Measurements from ENCODE around the gene CIROP.
A peak's percentile ranks its signal among the peaks of the same experiment; 100 is the strongest.
"Not testable (repeated sequence)": the region's sequence is repeated elsewhere in the genome, so short reads cannot be mapped to it uniquely, and the experiment has no call there.

Gene CIROP

DNA sequence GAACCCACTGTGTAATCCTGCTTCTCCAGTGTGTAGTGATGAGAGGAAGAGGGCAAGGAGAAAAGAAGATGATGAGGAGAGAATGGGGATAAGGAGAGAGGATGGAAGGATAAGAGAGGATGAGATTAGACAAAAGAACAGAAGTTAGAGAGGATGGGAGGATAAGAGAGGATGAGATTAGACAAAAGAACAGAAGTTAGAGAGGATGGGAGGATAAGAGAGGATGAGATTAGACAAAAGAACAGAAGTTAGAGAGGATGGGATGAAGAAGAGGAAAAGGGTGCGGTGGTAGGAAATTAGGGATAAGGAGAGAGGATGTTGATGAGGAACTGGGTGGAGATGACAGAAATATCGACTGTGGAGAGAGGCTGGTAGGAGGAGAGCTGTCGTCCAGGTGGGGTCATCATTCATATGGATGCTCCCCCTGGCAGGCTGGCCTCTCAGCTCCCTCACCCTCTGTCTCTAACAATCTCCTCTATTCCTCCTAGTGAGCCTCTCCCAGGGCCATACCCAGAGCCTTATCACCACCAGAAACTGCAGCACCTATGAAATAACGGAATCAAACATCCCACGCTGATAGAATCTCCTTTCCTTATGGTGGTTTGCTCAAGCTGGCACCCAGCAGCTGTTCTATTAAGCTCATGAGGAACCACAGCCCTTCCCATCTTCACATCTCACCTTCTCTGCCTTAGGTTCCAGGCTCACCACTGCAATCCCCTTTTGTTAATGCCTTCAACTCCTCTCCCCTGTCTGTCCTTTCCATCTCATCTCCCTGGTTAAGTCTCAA lies 6.0 kb upstream of the CIROP start:
- H3K27me3 ChIP-seq (ENCODE audit: insufficient read depth, low read length) = peaks cover 25% of the 10 kb centered on the region
- H3K36me3 ChIP-seq (ENCODE audit: insufficient read depth, low read depth, low read length) = no peaks in the 10 kb centered on the region

DNA sequence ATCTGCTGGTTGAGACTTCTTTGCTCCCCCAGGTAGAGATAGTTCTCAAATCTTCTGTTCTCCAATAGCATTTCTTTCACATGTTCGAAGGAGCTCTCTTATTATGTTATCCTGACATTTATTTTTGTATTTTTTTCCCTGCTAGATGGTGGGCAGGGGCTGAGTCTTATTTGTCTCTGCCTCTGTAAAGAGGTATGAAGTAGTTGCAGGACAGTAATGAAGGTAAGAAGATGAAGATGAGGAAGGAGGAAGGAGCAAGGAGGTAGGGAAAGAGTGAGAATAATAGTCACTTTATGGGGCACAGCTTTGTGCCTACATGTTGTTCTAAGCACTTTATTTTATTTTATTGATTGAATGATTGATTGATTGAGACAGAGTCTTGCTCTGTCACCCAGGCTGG lies 5.0 kb upstream of the CIROP start:
- H3K9me3 ChIP-seq (ENCODE audit: insufficient read depth, low read depth, low read length) = 0 out of 2 replicates have a peak, but pooled peaks cover 5% of the 10 kb centered on the region
- peaks cover 25% of the 10 kb centered on the region for H3K27me3 ChIP-seq (ENCODE audit: insufficient read depth, low read length)
- no peak overlapping the region for H3K4me3 ChIP-seq (ENCODE audit: low read length)
- H3K36me3 ChIP-seq (ENCODE audit: insufficient read depth, low read depth, low read length) = no peaks in the 10 kb centered on the region
- H3K9ac ChIP-seq (ENCODE audit: low read depth, low read length) = no peak overlapping the region
- no peak overlapping the region for H3K27ac ChIP-seq (ENCODE audit: low read length)
- peaks cover 16% of the 10 kb centered on the region; the same call in 1 of the 2 replicates for H3K4me1 ChIP-seq (ENCODE audit: insufficient read depth, low read length)

More for the DNA sequence above, 6.0 kb upstream of the CIROP start:
- H3K4me3 ChIP-seq (ENCODE audit: low read length) = no peak overlapping the region
- H3K9me3 ChIP-seq (ENCODE audit: insufficient read depth, low read depth, low read length) = 0 out of 2 replicates have a peak, but pooled peaks cover 5% of the 10 kb centered on the region
- H3K4me1 ChIP-seq (ENCODE audit: insufficient read depth, low read length) = peaks cover 14% of the 10 kb centered on the region; the same call in 1 of the 2 replicates
- no peak overlapping the region for H3K9ac ChIP-seq (ENCODE audit: low read depth, low read length)
- no peak overlapping the region for H3K27ac ChIP-seq (ENCODE audit: low read length)

DNA sequence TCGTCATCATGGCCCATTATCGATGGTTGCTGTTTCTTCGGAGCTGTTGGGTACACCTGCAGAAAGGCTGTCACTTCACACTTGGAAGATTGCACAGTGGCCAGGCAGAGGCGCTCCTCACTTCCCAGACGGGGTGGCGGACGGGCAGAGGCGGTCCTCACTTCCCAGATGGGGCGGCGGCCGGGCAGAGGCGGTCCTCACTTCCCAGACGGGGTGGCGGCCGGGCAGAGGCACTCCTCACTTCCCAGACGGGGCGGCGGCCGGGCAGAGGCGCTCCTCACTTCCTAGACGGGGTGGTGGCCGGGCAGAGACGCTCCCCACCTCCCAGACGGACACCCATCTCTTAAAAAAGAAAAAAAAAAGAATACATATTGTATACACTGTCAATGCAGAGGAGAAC lies 3.4 kb upstream of the CIROP start:
- not testable (repeated sequence) for H3K36me3 ChIP-seq (ENCODE audit: insufficient read depth, low read depth, low read length); H3K4me3 ChIP-seq (ENCODE audit: low read length); H3K27ac ChIP-seq (ENCODE audit: low read length); H3K9ac ChIP-seq (ENCODE audit: low read depth, low read length); H3K9me3 ChIP-seq (ENCODE audit: insufficient read depth, low read depth, low read length)
- Histone ChIP-seq H3K27me3 (ENCODE audit: insufficient read depth, low read length) (peaks cover 19% of the 10 kb centered on the region), H3K4me1 (ENCODE audit: insufficient read depth, low read length) (peaks cover 13% of the 10 kb centered on the region; the same call in 1 of the 2 replicates)

DNA sequence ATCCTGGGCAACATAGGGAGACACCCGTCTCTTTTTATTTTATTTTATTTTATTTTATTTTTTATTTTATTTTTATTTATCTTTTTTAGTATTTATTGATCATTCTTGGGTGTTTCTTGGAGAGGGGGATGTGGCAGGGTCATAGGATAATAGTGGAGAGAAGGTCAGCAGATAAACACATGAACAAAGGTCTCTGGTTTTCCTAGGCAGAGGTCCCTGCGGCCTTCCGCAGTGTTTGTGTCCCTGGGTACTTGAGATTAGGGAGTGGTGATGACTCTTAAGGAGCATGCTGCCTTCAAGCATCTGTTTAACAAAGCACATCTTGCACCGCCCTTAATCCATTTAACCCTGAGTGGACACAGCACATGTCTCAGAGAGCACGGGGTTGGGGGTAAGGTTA lies 2.8 kb upstream of the CIROP start:
- peaks cover 19% of the 10 kb centered on the region for H3K27me3 ChIP-seq (ENCODE audit: insufficient read depth, low read length)
- H3K9ac ChIP-seq (ENCODE audit: low read depth, low read length); H3K9me3 ChIP-seq (ENCODE audit: insufficient read depth, low read depth, low read length): not testable (repeated sequence)

DNA sequence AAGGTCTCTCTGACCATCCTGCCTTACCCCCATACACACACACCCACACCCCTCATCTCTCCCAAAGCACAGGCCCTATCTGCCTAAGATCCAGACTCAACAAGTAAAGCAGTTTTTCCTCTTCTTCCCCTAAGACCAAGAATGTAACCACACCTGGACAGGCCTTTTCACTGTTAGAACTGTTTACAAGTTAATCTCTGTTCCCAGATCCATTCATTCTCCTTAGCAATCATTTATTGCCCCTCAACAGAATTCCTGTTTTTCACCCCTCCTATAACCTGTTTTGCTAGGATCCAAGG lies 1.9 kb upstream of the CIROP start:
- Histone ChIP-seq H3K4me3 (ENCODE audit: low read length) (no peak overlapping the region), H3K9ac (ENCODE audit: low read depth, low read length) (no peak overlapping the region), H3K27ac (ENCODE audit: low read length) (no peak overlapping the region), H3K4me1 (ENCODE audit: insufficient read depth, low read length) (peaks cover 13% of the 10 kb centered on the region; the same call in 1 of the 2 replicates), H3K36me3 (ENCODE audit: insufficient read depth, low read depth, low read length) (no peaks in the 10 kb centered on the region), H3K9me3 (ENCODE audit: insufficient read depth, low read depth, low read length) (0 out of 2 replicates have a peak, but pooled peaks cover 5% of the 10 kb centered on the region), H3K27me3 (ENCODE audit: insufficient read depth, low read length) (peaks cover 11% of the 10 kb centered on the region)

More for the DNA sequence above, 2.8 kb upstream of the CIROP start:
- not testable (repeated sequence) for H3K27ac ChIP-seq (ENCODE audit: low read length); H3K36me3 ChIP-seq (ENCODE audit: insufficient read depth, low read depth, low read length); H3K4me3 ChIP-seq (ENCODE audit: low read length)
- peaks cover 13% of the 10 kb centered on the region; the same call in 1 of the 2 replicates for H3K4me1 ChIP-seq (ENCODE audit: insufficient read depth, low read length)

DNA sequence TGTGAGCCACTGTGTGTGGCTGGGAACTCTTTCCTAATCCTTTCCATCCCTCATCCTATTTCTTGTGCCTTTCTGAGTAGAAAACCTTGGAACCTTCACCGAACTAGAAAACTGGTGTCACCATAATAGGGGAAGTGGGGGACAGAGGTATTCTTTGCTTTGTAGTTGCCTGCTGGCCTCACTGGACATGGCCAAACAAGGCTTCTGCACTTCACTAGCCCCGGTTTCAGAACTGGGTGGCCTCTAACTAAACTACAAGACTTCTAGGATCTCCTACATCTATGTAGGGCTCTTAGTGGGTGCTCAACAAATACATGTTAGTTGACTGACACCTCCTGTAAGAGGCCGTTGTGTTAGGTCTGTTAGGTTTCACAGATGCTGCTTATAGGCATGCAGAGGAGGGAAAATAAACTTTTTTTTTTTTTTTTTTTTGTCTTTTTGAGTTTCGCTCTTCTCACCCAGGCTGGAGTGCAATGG lies 597 bp upstream of the CIROP start:
- no peaks in the 10 kb centered on the region for H3K36me3 ChIP-seq (ENCODE audit: insufficient read depth, low read depth, low read length)
- H3K9ac ChIP-seq (ENCODE audit: low read depth, low read length) = peak overlapping the region; percentile 24; the same call in 1 of the 2 replicates
- peaks cover 13% of the 10 kb centered on the region; the same call in 1 of the 2 replicates for H3K4me1 ChIP-seq (ENCODE audit: insufficient read depth, low read length)
- H3K9me3 ChIP-seq (ENCODE audit: insufficient read depth, low read depth, low read length) = 0 out of 2 replicates have a peak, but pooled peaks cover 5% of the 10 kb centered on the region
- H3K27me3 ChIP-seq (ENCODE audit: insufficient read depth, low read length) = peaks cover 1% of the 10 kb centered on the region
- no peak overlapping the region for H3K4me3 ChIP-seq (ENCODE audit: low read length)
- no peak overlapping the region for H3K27ac ChIP-seq (ENCODE audit: low read length)

DNA sequence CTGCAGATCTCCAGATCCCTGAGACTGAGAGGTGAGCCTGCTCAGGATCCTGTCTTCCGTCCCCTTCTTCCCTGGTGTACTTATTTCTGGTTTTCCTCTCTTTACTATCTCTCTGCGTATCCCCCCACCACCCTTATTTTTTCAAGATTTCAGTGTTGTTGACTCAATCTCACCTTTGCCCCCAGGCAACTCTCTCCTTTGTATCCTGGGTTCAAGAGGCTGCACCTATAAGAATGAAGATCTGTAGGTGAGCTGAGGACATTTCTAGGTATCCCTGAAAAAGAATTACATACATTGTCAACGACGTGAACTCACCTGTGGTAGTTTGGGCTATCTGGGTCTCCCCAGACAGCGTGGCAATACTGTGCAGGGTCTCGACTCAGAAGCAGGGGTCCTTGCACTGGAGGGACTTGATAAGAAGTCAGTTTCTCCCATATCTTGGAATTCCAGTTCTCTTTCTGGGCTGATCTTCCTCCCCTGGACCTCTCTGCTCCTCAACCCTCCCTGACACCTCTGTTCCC lies 659 bp downstream of the CIROP start:
- Histone ChIP-seq H3K27ac (ENCODE audit: low read length) (no peak overlapping the region), H3K4me3 (ENCODE audit: low read length) (no peak overlapping the region), H3K36me3 (ENCODE audit: insufficient read depth, low read depth, low read length) (peaks cover 2% of the 10 kb centered on the region), H3K4me1 (ENCODE audit: insufficient read depth, low read length) (peaks cover 13% of the 10 kb centered on the region; the same call in 1 of the 2 replicates), H3K27me3 (ENCODE audit: insufficient read depth, low read length) (no peaks in the 10 kb centered on the region; the same call in 1 of the 2 replicates), H3K9me3 (ENCODE audit: insufficient read depth, low read depth, low read length) (0 out of 2 replicates have a peak, but pooled peaks cover 5% of the 10 kb centered on the region), H3K9ac (ENCODE audit: low read depth, low read length) (no peak overlapping the region)

DNA sequence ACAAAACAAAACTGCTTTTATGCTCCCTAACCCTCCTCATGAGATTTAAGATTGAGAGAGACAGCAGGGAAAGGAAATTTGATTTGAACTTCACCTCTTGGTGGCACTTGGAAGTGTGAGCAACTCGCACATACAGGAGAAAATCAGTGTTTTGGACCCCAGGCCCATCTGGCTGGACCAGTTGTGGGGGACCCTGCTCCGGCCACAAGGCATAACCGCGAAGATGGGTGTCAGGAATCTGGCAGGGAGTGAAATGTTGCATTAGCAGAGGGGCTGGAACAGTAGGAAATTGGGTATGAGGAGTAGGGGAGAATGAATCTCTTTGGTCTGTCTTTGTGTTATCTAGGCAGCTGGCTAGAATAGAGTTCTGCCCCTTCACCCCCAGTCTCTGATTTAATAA lies 1.2 kb downstream of the CIROP start:
- no peak overlapping the region for H3K4me3 ChIP-seq (ENCODE audit: low read length)
- 0 out of 2 replicates have a peak, but pooled peaks cover 1% of the 10 kb centered on the region for H3K9me3 ChIP-seq (ENCODE audit: insufficient read depth, low read depth, low read length)
- H3K27me3 ChIP-seq (ENCODE audit: insufficient read depth, low read length) = no peaks in the 10 kb centered on the region; the same call in 1 of the 2 replicates
- peaks cover 7% of the 10 kb centered on the region for H3K36me3 ChIP-seq (ENCODE audit: insufficient read depth, low read depth, low read length)
- no peak overlapping the region for H3K9ac ChIP-seq (ENCODE audit: low read depth, low read length)
- H3K4me1 ChIP-seq (ENCODE audit: insufficient read depth, low read length) = peaks cover 13% of the 10 kb centered on the region; the same call in 1 of the 2 replicates
- no peak overlapping the region for H3K27ac ChIP-seq (ENCODE audit: low read length)

DNA sequence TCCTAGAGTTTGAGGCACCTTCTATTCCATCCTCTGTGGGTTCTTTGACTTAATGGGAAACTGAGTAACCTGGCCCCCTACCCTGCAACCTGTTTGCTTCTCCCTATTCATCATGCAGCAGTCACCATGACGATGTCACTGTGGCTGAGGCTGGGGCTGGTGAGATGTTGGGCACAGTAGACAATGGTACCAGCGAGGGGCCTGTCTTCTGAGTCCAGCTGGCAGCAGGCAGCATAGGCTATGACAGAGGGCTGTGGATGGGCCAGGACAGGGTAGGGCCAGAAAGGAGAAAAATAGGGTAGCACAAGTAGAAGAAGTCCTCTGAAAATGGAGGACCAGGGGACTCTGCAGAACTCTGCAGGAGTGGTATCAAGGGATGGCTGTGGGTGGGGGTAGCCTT lies 2.0 kb downstream of the CIROP start:
- no peak overlapping the region for H3K9ac ChIP-seq (ENCODE audit: low read depth, low read length)
- H3K9me3 ChIP-seq (ENCODE audit: insufficient read depth, low read depth, low read length) = no peaks in the 10 kb centered on the region
- no peak overlapping the region for H3K4me3 ChIP-seq (ENCODE audit: low read length)
- H3K4me1 ChIP-seq (ENCODE audit: insufficient read depth, low read length) = peaks cover 13% of the 10 kb centered on the region; the same call in 1 of the 2 replicates
- no peaks in the 10 kb centered on the region; the same call in 1 of the 2 replicates for H3K27me3 ChIP-seq (ENCODE audit: insufficient read depth, low read length)
- no peak overlapping the region for H3K27ac ChIP-seq (ENCODE audit: low read length)
- peaks cover 15% of the 10 kb centered on the region for H3K36me3 ChIP-seq (ENCODE audit: insufficient read depth, low read depth, low read length)

DNA sequence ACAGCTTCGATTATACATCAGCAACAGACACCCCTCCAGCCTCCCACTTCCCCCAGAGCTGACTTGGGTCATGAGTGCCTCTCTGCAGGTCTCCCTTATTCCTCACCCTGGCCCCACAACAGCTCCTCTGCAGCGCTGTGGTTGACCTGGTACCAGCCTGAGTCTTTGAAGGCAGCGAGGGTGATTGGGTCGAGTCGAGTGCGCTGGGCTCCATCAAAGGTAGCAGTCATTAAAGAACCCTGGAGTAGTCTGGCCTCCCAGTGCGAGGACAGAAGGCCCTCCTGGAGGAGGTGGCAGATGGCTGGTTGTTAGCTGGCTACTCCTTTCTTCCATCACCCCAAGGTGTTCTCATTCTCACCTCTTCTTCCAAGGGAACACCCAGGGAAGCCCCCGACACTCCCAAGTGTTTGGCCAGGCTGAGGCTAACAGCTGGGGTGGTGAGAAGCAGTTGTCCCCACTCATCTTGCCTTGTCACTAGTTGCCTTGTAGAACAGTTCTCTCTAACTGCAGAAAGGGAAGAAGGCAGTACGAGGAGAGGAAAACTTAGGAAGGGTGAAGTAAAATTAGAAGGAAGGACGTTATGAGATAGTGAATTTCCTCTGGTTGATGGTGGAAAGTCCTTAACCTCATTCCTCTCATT lies 2.7 kb downstream of the CIROP start:
- Histone ChIP-seq H3K9me3 (ENCODE audit: insufficient read depth, low read depth, low read length) (no peaks in the 10 kb centered on the region), H3K4me1 (ENCODE audit: insufficient read depth, low read length) (peaks cover 14% of the 10 kb centered on the region; the same call in 1 of the 2 replicates), H3K9ac (ENCODE audit: low read depth, low read length) (no peak overlapping the region), H3K4me3 (ENCODE audit: low read length) (no peak overlapping the region), H3K27me3 (ENCODE audit: insufficient read depth, low read length) (no peaks in the 10 kb centered on the region; the same call in 1 of the 2 replicates), H3K27ac (ENCODE audit: low read length) (no peak overlapping the region), H3K36me3 (ENCODE audit: insufficient read depth, low read depth, low read length) (peaks cover 22% of the 10 kb centered on the region)

DNA sequence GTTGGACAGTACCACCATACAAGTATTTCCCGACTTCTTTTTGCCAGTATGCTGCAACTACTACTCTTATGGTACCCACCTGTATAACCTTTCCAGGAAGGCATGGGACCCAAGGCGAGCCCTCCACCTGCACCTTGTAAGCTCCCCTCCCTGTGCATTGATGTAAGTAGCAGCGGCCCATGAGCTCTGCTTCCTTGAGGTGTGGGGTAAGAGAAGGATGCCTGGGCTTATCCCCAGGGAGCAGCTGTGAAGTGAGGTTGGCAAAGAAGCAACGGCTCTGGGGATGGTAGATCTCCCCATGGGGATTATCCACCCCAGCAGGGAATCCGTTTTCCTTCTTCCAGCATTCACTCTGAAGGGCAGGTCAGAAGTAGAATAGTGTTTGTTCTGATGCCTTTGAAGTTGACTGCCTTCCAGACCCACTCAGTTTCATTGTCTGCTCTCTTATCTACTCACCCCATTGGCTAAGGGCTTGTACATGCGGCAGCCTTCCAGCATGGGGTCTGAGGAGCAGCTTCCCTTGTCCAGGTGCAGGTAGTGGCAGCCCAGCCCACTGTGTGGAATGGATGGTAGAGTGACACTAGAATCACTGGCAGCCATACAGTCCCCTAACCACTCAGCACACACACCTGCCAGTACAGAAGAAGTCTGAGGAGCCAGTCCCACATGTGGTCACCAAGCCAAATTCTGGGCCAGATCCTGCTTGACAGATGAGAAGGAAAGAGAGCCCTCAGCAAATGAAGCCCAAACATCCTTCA lies 3.4 kb downstream of the CIROP start:
- H3K4me3 ChIP-seq (ENCODE audit: low read length) = no peak overlapping the region
- peaks cover 24% of the 10 kb centered on the region for H3K36me3 ChIP-seq (ENCODE audit: insufficient read depth, low read depth, low read length)
- H3K9me3 ChIP-seq (ENCODE audit: insufficient read depth, low read depth, low read length) = no peaks in the 10 kb centered on the region
- peaks cover 15% of the 10 kb centered on the region; the same call in 1 of the 2 replicates for H3K4me1 ChIP-seq (ENCODE audit: insufficient read depth, low read length)
- no peak overlapping the region for H3K9ac ChIP-seq (ENCODE audit: low read depth, low read length)
- no peak overlapping the region for H3K27ac ChIP-seq (ENCODE audit: low read length)
- no peaks in the 10 kb centered on the region; the same call in 1 of the 2 replicates for H3K27me3 ChIP-seq (ENCODE audit: insufficient read depth, low read length)

Measured in iPS-20b (cell line).